A673 (cell line): ENCODE data around the gene BCKDHA. TPM values are rescaled to one million over a fixed set of nuclear protein-coding genes. Genes with fewer than 3 reads are reported as not detected.

ENCODE experiments used
- BruUV-seq: library from RNA; stranded (reverse); fragments of 400-500 nt; replicated peaks from 2 replicates; lab custom pipeline; 2021; lab: Mats Ljungman, UMichigan
- CTCF ChIA-PET: fragments of 300-600 bp; sonication (Branson Sonifier 250); formaldehyde crosslinking; loops from one replicate; lab custom pipeline; 2022; ENCODE audit warnings: antibody characterized with exemption; lab: Charles Lee
- POLR2A ChIA-PET: fragments of 300-600 bp; sonication (Branson Sonifier 250); formaldehyde crosslinking; loops from one replicate; lab custom pipeline; 2022; ENCODE audit warnings: antibody characterized with exemption; ENCODE audit not compliant: low non-redundant PET; lab: Charles Lee
- DNase-seq: peaks from one replicate; pipeline ENCODE4 v3.0.0-alpha.2; 2015; ENCODE audit warnings: low spot score
- H3K27ac ChIP-seq: fragments of 200-600 bp; sonication (generic); 2 replicates; pipeline ENCODE4 v1.5.1; 2016; ENCODE audit warnings: mixed run types, low read depth, mild to moderate bottlenecking, mixed read lengths, antibody characterized with exemption, low read length; ENCODE audit not compliant: poor library complexity, severe bottlenecking
- H3K27me3 ChIP-seq: fragments of 200-600 bp; sonication (generic); replicated peaks from 2 replicates; pipeline ENCODE4 v1.6.1; 2017; ENCODE audit warnings: mixed run types, low read depth, mild to moderate bottlenecking, mixed read lengths, antibody characterized with exemption, low read length; ENCODE audit not compliant: insufficient read depth, poor library complexity
- H3K36me3 ChIP-seq: fragments of 200-600 bp; sonication (generic); 2 replicates; pipeline ENCODE4 v1.6.1; 2016; ENCODE audit warnings: mixed run types, mild to moderate bottlenecking, mixed read lengths, antibody characterized with exemption, low read length; ENCODE audit not compliant: insufficient read depth, poor library complexity, severe bottlenecking
- H3K4me1 ChIP-seq: fragments of 200-600 bp; sonication (generic); 2 replicates; pipeline ENCODE4 v1.6.1; 2017; ENCODE audit warnings: mixed run types, mild to moderate bottlenecking, mixed read lengths, antibody characterized with exemption, low read length; ENCODE audit not compliant: insufficient read depth, poor library complexity, severe bottlenecking
- H3K4me3 ChIP-seq: fragments of 200-600 bp; sonication (generic); 2 replicates; pipeline ENCODE4 v1.5.1; 2016; ENCODE audit warnings: low read depth, mixed run types, mild to moderate bottlenecking, mixed read lengths, low read length; ENCODE audit not compliant: poor library complexity, severe bottlenecking
- H3K9me3 ChIP-seq: fragments of 200-600 bp; sonication (generic); 2 replicates; pipeline ENCODE4 v1.6.1; 2016; ENCODE audit warnings: mixed run types, low read depth, mild to moderate bottlenecking, mixed read lengths, antibody characterized with exemption, low read length; ENCODE audit not compliant: poor library complexity, severe bottlenecking
- EZH2 ChIP-seq: fragments of 200-600 bp; sonication (generic); IDR thresholded peaks from 2 replicates; pipeline ENCODE4 v1.6.1; 2017; ENCODE audit warnings: borderline replicate concordance, low read depth, mild to moderate bottlenecking, mixed read lengths, antibody characterized with exemption, low read length; ENCODE audit not compliant: poor library complexity, severe bottlenecking
- intact Hi-C: fragments of 100-400 bp; cut with micrococcal nuclease; formaldehyde crosslinking; loops from one replicate; pipeline ENCODE4 v1.10.0; 2022; ENCODE audit not compliant: unreplicated experiment
- total RNA-seq: library from RNA; stranded (reverse); gene quantifications from 2 replicates; pipeline ENCODE4 v1.2.3, GENCODE V29; 2021
- TF ChIP-seq, protein P1 (sequence below): fragments of 300-800, 200-600 bp; sonication (generic); conservative IDR thresholded peaks from 2 replicates; pipeline ENCODE4 v1.5.1; 2017; ENCODE audit warnings: low read depth, mild to moderate bottlenecking, antibody characterized with exemption, low read length, moderate library complexity, mixed read lengths

The BCKDHA gene
- total RNA-seq, 1 experiment from 2014 or later = 14.7 TPM

DNA sequence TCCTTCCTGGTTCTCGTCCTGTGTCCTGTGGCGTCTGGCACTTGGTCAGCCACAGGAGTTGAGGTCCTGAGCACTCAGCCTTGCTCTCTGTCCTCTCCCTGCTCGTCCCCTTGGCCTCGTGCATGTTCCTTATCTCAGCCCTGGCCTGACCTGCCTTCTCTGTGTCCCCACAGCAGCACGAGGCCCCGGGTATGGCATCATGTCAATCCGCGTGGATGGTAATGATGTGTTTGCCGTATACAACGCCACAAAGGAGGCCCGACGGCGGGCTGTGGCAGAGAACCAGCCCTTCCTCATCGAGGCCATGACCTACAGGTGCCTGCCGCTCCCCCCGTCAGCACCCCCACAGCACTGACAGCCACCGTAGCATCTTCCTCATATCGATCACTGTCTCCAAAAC, 24.8 kb downstream of the BCKDHA start:
- H3K27ac ChIP-seq = no peak overlapping the region
- intact Hi-C loops = no loop called here
- DNase-seq = no peak
- H3K4me3 ChIP-seq = no peak overlapping the region
- TF ChIP-seq, protein P1, sequence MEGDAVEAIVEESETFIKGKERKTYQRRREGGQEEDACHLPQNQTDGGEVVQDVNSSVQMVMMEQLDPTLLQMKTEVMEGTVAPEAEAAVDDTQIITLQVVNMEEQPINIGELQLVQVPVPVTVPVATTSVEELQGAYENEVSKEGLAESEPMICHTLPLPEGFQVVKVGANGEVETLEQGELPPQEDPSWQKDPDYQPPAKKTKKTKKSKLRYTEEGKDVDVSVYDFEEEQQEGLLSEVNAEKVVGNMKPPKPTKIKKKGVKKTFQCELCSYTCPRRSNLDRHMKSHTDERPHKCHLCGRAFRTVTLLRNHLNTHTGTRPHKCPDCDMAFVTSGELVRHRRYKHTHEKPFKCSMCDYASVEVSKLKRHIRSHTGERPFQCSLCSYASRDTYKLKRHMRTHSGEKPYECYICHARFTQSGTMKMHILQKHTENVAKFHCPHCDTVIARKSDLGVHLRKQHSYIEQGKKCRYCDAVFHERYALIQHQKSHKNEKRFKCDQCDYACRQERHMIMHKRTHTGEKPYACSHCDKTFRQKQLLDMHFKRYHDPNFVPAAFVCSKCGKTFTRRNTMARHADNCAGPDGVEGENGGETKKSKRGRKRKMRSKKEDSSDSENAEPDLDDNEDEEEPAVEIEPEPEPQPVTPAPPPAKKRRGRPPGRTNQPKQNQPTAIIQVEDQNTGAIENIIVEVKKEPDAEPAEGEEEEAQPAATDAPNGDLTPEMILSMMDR = no peak
- no peak for TF ChIP-seq EZH2
- H3K36me3 ChIP-seq = peaks cover 13% of the 10 kb centered on the region
- H3K4me1 ChIP-seq = peaks cover 9% of the 10 kb centered on the region
- no peaks in the 10 kb centered on the region for H3K9me3 ChIP-seq
- H3K27me3 ChIP-seq = no peaks in the 10 kb centered on the region
- no TSS peak for BruUV-seq
- POLR2A ChIA-PET = no interaction called here
- CTCF ChIA-PET = no interaction called here

DNA sequence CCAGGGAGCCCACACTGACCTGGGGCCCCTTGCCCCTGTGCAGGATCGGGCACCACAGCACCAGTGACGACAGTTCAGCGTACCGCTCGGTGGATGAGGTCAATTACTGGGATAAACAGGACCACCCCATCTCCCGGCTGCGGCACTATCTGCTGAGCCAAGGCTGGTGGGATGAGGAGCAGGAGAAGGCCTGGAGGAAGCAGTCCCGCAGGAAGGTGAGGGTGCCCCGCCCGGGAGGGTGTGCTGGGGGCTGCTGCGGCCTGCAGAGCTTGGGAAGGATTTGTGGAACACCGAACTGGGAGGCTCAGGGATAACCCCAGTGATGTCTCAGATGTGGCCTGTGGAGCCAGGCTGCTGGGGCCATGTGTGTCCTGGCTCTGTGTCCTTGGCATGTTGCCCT, 25.3 kb downstream of the BCKDHA start:
- POLR2A ChIA-PET = no interaction called here

DNA sequence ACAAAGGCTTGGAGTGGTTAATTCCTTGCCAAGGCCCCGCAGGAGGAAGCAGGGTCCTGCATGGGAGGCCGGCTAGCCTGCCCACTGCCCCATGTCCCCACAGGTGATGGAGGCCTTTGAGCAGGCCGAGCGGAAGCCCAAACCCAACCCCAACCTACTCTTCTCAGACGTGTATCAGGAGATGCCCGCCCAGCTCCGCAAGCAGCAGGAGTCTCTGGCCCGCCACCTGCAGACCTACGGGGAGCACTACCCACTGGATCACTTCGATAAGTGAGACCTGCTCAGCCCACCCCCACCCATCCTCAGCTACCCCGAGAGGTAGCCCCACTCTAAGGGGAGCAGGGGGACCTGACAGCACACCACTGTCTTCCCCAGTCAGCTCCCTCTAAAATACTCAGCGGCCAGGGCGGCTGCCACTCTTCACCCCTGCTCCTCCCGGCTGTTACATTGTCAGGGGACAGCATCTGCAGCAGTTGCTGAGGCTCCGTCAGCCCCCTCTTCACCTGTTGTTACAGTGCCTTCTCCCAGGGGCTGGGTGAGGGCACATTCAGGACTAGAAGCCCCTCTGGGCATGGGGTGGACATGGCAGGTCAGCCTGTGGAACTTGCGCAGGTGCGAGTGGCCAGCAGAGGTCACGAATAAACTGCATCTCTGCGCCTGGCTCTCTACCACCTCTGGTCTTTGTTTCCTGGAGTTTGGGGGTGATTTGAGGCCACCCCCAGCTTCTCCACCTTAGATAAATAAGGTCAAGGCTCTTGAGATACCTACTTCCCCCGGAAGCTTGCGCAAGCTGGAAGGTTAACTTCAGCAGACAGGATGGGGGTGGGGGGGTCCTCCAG, 26.9 kb downstream of the BCKDHA start:
- Histone ChIP-seq H3K27me3 (no peaks in the 10 kb centered on the region), H3K9me3 (no peaks in the 10 kb centered on the region), H3K4me3 (no peak overlapping the region), H3K4me1 (peaks cover 25% of the 10 kb centered on the region), H3K27ac (no peak overlapping the region), H3K36me3 (peaks cover 17% of the 10 kb centered on the region)
- BruUV-seq = no TSS peak
- POLR2A ChIA-PET = no interaction called here
- CTCF ChIA-PET = no interaction called here
- DNase-seq = no peak
- TF ChIP-seq, protein P1 = no peak
- no peak for TF ChIP-seq EZH2
- intact Hi-C loops = no loop called here

More for the DNA sequence above, 25.3 kb downstream of the BCKDHA start:
- H3K4me3 ChIP-seq = no peak overlapping the region
- H3K36me3 ChIP-seq = peaks cover 13% of the 10 kb centered on the region
- H3K27ac ChIP-seq = no peak overlapping the region
- no peak for DNase-seq
- no peak for TF ChIP-seq EZH2
- TF ChIP-seq, protein P1 = no peak
- H3K27me3 ChIP-seq = no peaks in the 10 kb centered on the region
- no peaks in the 10 kb centered on the region for H3K9me3 ChIP-seq
- H3K4me1 ChIP-seq = peaks cover 14% of the 10 kb centered on the region
- CTCF ChIA-PET = interaction anchor here (0.7 kb wide), 1 partner anchor 9 kb away, joined by 4 read pairs; no protein-coding TSS in a partner anchor
- intact Hi-C loops = no loop called here
- no TSS peak for BruUV-seq
